Keratinocyte (primary cell): ENCODE results near the gene GTPBP1. TPM values are rescaled to one million over a fixed set of nuclear protein-coding genes. Genes with fewer than 3 reads are reported as not detected.

ENCODE experiments used
- DNase-seq: peaks from one replicate; pipeline ENCODE4 v3.0.0-alpha.2; 2011; ENCODE audit warnings: low read depth, missing footprints, low spot score
- FAIRE-seq: peaks from 2 replicates; lab custom pipeline; 2011; peaks lifted over from hg19 to GRCh38; lab: Jason Lieb, UNC
- H2AFZ ChIP-seq: 2 replicates; pipeline ENCODE4 v1.6.0; 2012; ENCODE audit warnings: low read length, control low read depth, inconsistent platforms; ENCODE audit not compliant: control insufficient read depth
- H3K27ac ChIP-seq: 2 replicates; pipeline ENCODE4 v1.5.1; 2011; ENCODE audit warnings: low read length; ENCODE audit not compliant: control insufficient read depth, insufficient read depth
- H3K27me3 ChIP-seq: 3 replicates; pipeline ENCODE4 v1.6.0; 2011; ENCODE audit warnings: low read length; ENCODE audit not compliant: control insufficient read depth, insufficient read depth; ENCODE audit errors: extremely low read depth
- H3K36me3 ChIP-seq, 2 experiments: 2 replicates in 1 of 2; 3 replicates in 1 of 2; pipeline ENCODE4 v1.5.1; 2011; ENCODE audit warnings: low read length in 2 of 2, mild to moderate bottlenecking in 1 of 2; ENCODE audit not compliant: control insufficient read depth in 2 of 2, insufficient read depth in 2 of 2; ENCODE audit errors: extremely low read depth in 1 of 2
- H3K4me1 ChIP-seq: 3 replicates; pipeline ENCODE4 v1.5.1; 2011; ENCODE audit warnings: low read length; ENCODE audit not compliant: control insufficient read depth, insufficient read depth; ENCODE audit errors: extremely low read depth
- H3K4me2 ChIP-seq: 3 replicates; pipeline ENCODE4 v1.6.0; 2011; ENCODE audit warnings: low read depth, low read length; ENCODE audit not compliant: control insufficient read depth, insufficient read depth; ENCODE audit errors: extremely low read depth
- H3K4me3 ChIP-seq, 3 experiments: fragments of 200-600 bp in 1 of 3; sonication (generic) in 1 of 3; 2 replicates in 2 of 3; 3 replicates in 1 of 3; pipeline ENCODE4 v1.5.1; 2011 to 2016; ENCODE audit warnings: low read length in 3 of 3, mild to moderate bottlenecking in 3 of 3, control low read depth in 2 of 3, inconsistent platforms in 1 of 3, low read depth in 1 of 3, mixed read lengths in 1 of 3, mixed run types in 1 of 3, moderate library complexity in 1 of 3; ENCODE audit not compliant: control insufficient read depth in 2 of 3, insufficient read depth in 2 of 3; ENCODE audit errors: extremely low read depth in 1 of 3
- H3K79me2 ChIP-seq: 2 replicates; pipeline ENCODE4 v1.6.0; 2012; ENCODE audit warnings: low read length; ENCODE audit not compliant: control insufficient read depth, insufficient read depth
- H3K9ac ChIP-seq: 3 replicates; pipeline ENCODE4 v1.6.0; 2011; ENCODE audit warnings: low read length; ENCODE audit not compliant: control insufficient read depth, insufficient read depth; ENCODE audit errors: extremely low read depth
- H3K9me1 ChIP-seq: 3 replicates; pipeline ENCODE4 v1.6.0; 2011; ENCODE audit warnings: low read length; ENCODE audit not compliant: control insufficient read depth, insufficient read depth; ENCODE audit errors: extremely low read depth
- H3K9me3 ChIP-seq: 2 replicates; pipeline ENCODE4 v1.5.1; 2012; ENCODE audit warnings: low read depth, low read length; ENCODE audit not compliant: control insufficient read depth
- H4K20me1 ChIP-seq: 3 replicates; pipeline ENCODE4 v1.6.0; 2011; ENCODE audit warnings: low read length; ENCODE audit not compliant: control insufficient read depth, insufficient read depth; ENCODE audit errors: extremely low read depth
- CTCF ChIP-seq, 3 experiments: IDR thresholded peaks in 1 of 3; conservative IDR thresholded peaks in 1 of 3; optimal IDR thresholded peaks in 1 of 3; 2 replicates in 2 of 3; 3 replicates in 1 of 3; pipeline versions ENCODE3 to v1.5.1; 2011; ENCODE audit warnings: low read length in 3 of 3, mild to moderate bottlenecking in 3 of 3, moderate library complexity in 2 of 3, control low read depth in 1 of 3, inconsistent platforms in 1 of 3; ENCODE audit not compliant: insufficient read depth in 2 of 3; ENCODE audit errors: extremely low read depth in 1 of 3
- EZH2 ChIP-seq: IDR thresholded peaks from one replicate; pipeline ENCODE4 v1.6.1; 2012; ENCODE audit warnings: inconsistent platforms, mild to moderate bottlenecking, low read length, moderate library complexity
- dilution Hi-C: fragments of 300-500 bp; cut with MboI; formaldehyde crosslinking; loops from one replicate; pipeline ENCODE4 v1.7.0; 2020; ENCODE audit warnings: low sequenced_read_pairs; ENCODE audit not compliant: extremely low pct_ligation_motif_present
- polyA plus RNA-seq, 5 experiments: library from polyadenylated mRNA; depleted of rRNA in 3 of 5; stranded (reverse) in 3 of 5; stranded (forward) in 1 of 5; unstranded in 1 of 5; fragments of >200 nt; gene quantifications; 1 replicate in 1 of 5; 2 replicates in 3 of 5; 3 replicates in 1 of 5; pipeline versions ENCODE4 v1.2.1 to v1.2.3, GENCODE V29; 2011 to 2012; ENCODE audit warnings: missing spikeins in 2 of 5, low read depth in 1 of 5, low replicate concordance in 1 of 5

The GTPBP1 gene
- polyA plus RNA-seq, 1 donor (not counting 4 experiments of a cell fraction or from before 2014, with no cell fraction given): 16.3 TPM

GRCh38 chr22:38775656-38776055 lies 69.9 kb downstream of the GTPBP1 start:
- no peak for TF ChIP-seq EZH2
- H4K20me1 ChIP-seq: peaks cover 3% of the 10 kb centered on the region
- no peak overlapping the region for H3K4me3 ChIP-seq
- dilution Hi-C loops: no loop called here
- H3K9ac ChIP-seq: no peak overlapping the region
- no peaks in the 10 kb centered on the region for H3K9me3 ChIP-seq
- H3K4me2 ChIP-seq: no peak overlapping the region
- no peak overlapping the region for H3K27ac ChIP-seq
- H3K36me3 ChIP-seq: peaks cover 0 to 2% of the 10 kb centered on the region in 2 experiments
- no peak overlapping the region for H2AFZ ChIP-seq
- H3K9me1 ChIP-seq: no peaks in the 10 kb centered on the region
- FAIRE-seq (no peak), DNase-seq (no peak)
- peaks cover 16% of the 10 kb centered on the region for H3K4me1 ChIP-seq
- H3K79me2 ChIP-seq: no peaks in the 10 kb centered on the region
- no peaks in the 10 kb centered on the region for H3K27me3 ChIP-seq

- dilution Hi-C loops: no loop called here
- no peak for FAIRE-seq
- H3K9me3 ChIP-seq: no peaks in the 10 kb centered on the region
Measured at GRCh38 chr22:38776086-38776485, 70.3 kb downstream of the GTPBP1 start.

More at GRCh38 chr22:38776086-38776485, 70.3 kb downstream of the GTPBP1 start:
- Histone ChIP-seq H2AFZ (no peak overlapping the region), H3K4me3 (no peak overlapping the region), H3K36me3 (peaks cover 0 to 3% of the 10 kb centered on the region in 2 experiments), H3K4me2 (no peak overlapping the region), H3K27ac (no peak overlapping the region), H3K9ac (no peak overlapping the region), H3K9me1 (no peaks in the 10 kb centered on the region), H4K20me1 (peaks cover 3% of the 10 kb centered on the region), H3K27me3 (no peaks in the 10 kb centered on the region), H3K79me2 (no peaks in the 10 kb centered on the region), H3K4me1 (peaks cover 16% of the 10 kb centered on the region)
- TF ChIP-seq EZH2: no peak
- no peak for TF ChIP-seq CTCF (optimal IDR thresholded peaks at IDR 0.05 in 1 of 3, IDR thresholded peaks at IDR 0.05 in 1 of 3, conservative IDR thresholded peaks at IDR 0.05 in 1 of 3; ENCODE audit: extremely low read depth in 1 of 3, insufficient read depth in 2 of 3, low read length in 3 of 3)
- no peak for DNase-seq
